Measurements from ENCODE around the gene CNIH3.

GRCh38 chr1:224676551-224676950, 60.4 kb downstream of the CNIH3 start:
- TF ChIP-seq EZH2 (IDR thresholded peaks at IDR 0.05) (no peak), POLR2AphosphoS5 (IDR thresholded peaks at IDR 0.05; ENCODE audit: borderline replicate concordance, low read depth, low read length) (no peak)

All from SK-N-MC (cell line).